HEK293 (cell line): Measurements from ENCODE around the gene OSBPL10.

Experiments
- KLF10 ChIP-seq: fragments of 450-650 bp; IDR thresholded peaks from 2 replicates; pipeline ENCODE4 v1.5.1; 2018; ENCODE audit warnings: missing biosample characterization, mild to moderate bottlenecking, missing genetic modification characterization
- REST ChIP-seq: fragments of 450-650 bp; formaldehyde crosslinking; IDR thresholded peaks from 2 replicates; pipeline ENCODE4 v1.5.1; 2016; ENCODE audit warnings: missing biosample characterization, missing genetic modification characterization
- YY1 ChIP-seq: fragments of 450-650 bp; formaldehyde crosslinking; IDR thresholded peaks from 2 replicates; pipeline ENCODE4 v1.5.1; 2018; ENCODE audit warnings: missing biosample characterization, missing genetic modification characterization
- ZBTB7A ChIP-seq: fragments of 450-650 bp; formaldehyde crosslinking; IDR thresholded peaks from 2 replicates; pipeline ENCODE4 v1.5.1; 2016; ENCODE audit warnings: low read depth, missing biosample characterization, missing genetic modification characterization
- ZNF155 ChIP-seq: fragments of 450-650 bp; formaldehyde crosslinking; IDR thresholded peaks from 2 replicates; pipeline ENCODE4 v1.5.1; 2016; ENCODE audit warnings: missing biosample characterization, missing genetic modification characterization
- ZNF394 ChIP-seq: fragments of 450-650 bp; formaldehyde crosslinking; IDR thresholded peaks from 2 replicates; pipeline ENCODE4 v1.5.1; 2016; ENCODE audit warnings: missing biosample characterization, missing genetic modification characterization, mild to moderate bottlenecking, moderate library complexity, borderline replicate concordance
- TF ChIP-seq, protein P1 (sequence below): fragments of 450-650 bp; formaldehyde crosslinking; IDR thresholded peaks from 2 replicates; pipeline ENCODE4 v1.5.1; 2016; ENCODE audit warnings: missing biosample characterization, missing genetic modification characterization

- TF ChIP-seq, protein P1, sequence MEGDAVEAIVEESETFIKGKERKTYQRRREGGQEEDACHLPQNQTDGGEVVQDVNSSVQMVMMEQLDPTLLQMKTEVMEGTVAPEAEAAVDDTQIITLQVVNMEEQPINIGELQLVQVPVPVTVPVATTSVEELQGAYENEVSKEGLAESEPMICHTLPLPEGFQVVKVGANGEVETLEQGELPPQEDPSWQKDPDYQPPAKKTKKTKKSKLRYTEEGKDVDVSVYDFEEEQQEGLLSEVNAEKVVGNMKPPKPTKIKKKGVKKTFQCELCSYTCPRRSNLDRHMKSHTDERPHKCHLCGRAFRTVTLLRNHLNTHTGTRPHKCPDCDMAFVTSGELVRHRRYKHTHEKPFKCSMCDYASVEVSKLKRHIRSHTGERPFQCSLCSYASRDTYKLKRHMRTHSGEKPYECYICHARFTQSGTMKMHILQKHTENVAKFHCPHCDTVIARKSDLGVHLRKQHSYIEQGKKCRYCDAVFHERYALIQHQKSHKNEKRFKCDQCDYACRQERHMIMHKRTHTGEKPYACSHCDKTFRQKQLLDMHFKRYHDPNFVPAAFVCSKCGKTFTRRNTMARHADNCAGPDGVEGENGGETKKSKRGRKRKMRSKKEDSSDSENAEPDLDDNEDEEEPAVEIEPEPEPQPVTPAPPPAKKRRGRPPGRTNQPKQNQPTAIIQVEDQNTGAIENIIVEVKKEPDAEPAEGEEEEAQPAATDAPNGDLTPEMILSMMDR (tag by site-specific recombination): no peak
- no peak for TF ChIP-seq KLF10 (tag by site-specific recombination)
- no peak for TF ChIP-seq YY1
- TF ChIP-seq ZBTB7A (tag by site-specific recombination): no peak
- TF ChIP-seq ZNF394 (tag by site-specific recombination): no peak
- TF ChIP-seq REST (tag by site-specific recombination): no peak
- no peak for TF ChIP-seq ZNF155 (tag by site-specific recombination)
Observed at GRCh38 chr3:31613654-31614053, 367.4 kb downstream of the OSBPL10 start.
